Immature natural killer cell (primary cell): ENCODE measurements around the gene MYO7A. TPM values are rescaled to one million over a fixed set of nuclear protein-coding genes. Genes with fewer than 3 reads are reported as not detected.

Experiments
- DNase-seq, 3 donors: peaks; one replicate each; pipeline ENCODE4 v3.0.0; 2022; ENCODE audit warnings: mixed read lengths in 1 of 3
- H3K27ac Mint-ChIP-seq, 6 donors: one replicate each; pipeline ENCODE4 v1.8.0; 2020; ENCODE audit warnings: mixed read lengths in 6 of 6, mild to moderate bottlenecking in 5 of 6, inconsistent platforms in 4 of 6, moderate library complexity in 3 of 6
- H3K27me3 Mint-ChIP-seq, 3 donors: one replicate each; pipeline ENCODE4 v1.8.0; 2020 to 2021; ENCODE audit warnings: low read depth in 3 of 3, mild to moderate bottlenecking in 3 of 3, mixed read lengths in 3 of 3, moderate library complexity in 3 of 3, inconsistent platforms in 1 of 3
- H3K36me3 Mint-ChIP-seq, 3 donors: one replicate each; pipeline ENCODE4 v1.8.0; 2020; ENCODE audit warnings: mixed read lengths in 3 of 3, inconsistent platforms in 2 of 3, mild to moderate bottlenecking in 2 of 3
- H3K4me1 Mint-ChIP-seq, 2 donors: one replicate each; pipeline ENCODE4 v1.8.0; 2020; ENCODE audit warnings: inconsistent platforms in 2 of 2, mild to moderate bottlenecking in 2 of 2, mixed read lengths in 2 of 2, moderate library complexity in 1 of 2
- H3K4me3 Mint-ChIP-seq, 5 donors: one replicate each; pipeline ENCODE4 v1.8.0; 2020; ENCODE audit warnings: mild to moderate bottlenecking in 5 of 5, mixed read lengths in 5 of 5, inconsistent platforms in 3 of 5, moderate library complexity in 3 of 5
- H3K9me3 Mint-ChIP-seq, 6 donors: one replicate each; pipeline ENCODE4 v1.8.0; 2020; ENCODE audit warnings: mild to moderate bottlenecking in 6 of 6, mixed read lengths in 6 of 6, inconsistent platforms in 4 of 6, moderate library complexity in 3 of 6
- polyA plus RNA-seq, 3 donors: library from polyadenylated mRNA; unstranded; fragments of 300-500 nt; fragmentation: Illumina TruSeq; gene quantifications; one replicate each; pipeline ENCODE4 v1.2.3, GENCODE V29; 2021

Gene MYO7A
- polyA plus RNA-seq, 3 donors from 2014 or later: 0.21 to 0.45 TPM; not detected in 1

DNA sequence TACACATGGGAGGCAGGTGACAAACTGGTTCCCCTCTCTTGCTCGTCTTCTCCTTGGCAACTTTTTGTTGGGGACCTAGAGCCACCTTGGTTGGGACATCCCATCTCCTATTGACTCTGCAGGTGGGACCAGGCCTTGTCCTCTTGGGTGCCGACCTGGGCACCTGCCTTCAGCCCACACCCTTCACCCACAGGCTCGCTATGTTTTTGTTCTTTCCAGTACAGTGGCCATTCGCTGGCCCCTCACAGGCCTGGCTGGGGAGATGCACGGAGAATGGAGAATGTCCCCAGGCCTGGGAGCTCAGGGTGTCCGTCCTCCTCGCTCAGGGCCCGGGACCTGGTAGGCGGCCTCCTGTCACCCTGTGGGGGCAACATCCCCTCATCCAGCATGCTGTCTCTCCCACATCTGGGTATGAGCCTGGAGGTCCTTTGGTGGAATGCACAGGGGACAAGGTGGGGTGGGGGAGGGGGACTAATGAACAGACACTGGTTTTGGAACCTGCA, 40.3 kb upstream of the MYO7A start:
- Mint-ChIP-seq H3K9me3 (peaks cover 0 to 2% (median 0%) of the 10 kb centered on the region in 6 donors), H3K27me3 (peaks cover 0 to 5% (median 0%) of the 10 kb centered on the region in 3 donors), H3K4me1 (peaks cover 15 to 26% of the 10 kb centered on the region in 2 donors), H3K27ac (no peak overlapping the region), H3K4me3 (no peak overlapping the region), H3K36me3 (peaks cover 0 to 3% (median 3%) of the 10 kb centered on the region in 3 donors)
- no peak for DNase-seq

DNA sequence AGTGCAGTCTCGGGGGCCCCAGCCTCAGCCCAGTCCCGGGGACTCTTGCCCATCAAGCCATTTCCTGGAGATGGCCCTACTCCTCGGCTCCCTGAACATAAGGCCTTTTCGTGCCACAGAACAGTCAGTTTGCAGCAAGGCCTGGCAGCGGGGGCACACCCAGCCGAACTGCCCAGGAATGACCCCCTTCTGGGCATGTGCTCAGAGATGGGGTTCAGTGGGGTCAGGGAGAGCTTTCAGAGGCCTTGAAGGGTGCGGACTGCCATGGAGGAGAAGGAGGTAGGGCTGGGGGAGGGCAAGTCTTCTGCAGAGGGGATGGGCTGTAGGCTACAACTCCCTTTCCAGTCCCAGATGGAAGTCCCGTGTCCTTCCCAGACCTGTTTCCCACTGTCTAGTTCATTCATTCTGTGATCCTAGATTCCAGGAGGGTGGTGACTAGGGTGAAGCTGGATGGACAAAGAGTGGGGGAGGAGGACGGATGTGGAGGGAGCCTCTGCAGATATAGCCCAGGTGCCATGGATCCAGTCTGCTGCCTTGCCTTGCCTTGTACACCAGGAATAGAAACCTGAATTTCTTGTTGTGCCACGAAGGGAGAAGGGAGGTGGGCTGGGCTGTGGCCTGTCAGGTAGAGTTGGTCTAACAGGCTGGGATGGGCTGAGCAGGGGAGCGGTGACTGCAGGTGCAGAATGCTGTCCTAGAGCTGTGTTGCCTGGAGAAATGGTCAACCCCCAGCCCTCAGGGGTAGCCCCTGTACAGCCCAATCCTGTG, 39.6 kb upstream of the MYO7A start:
- DNase-seq: no peak
- Mint-ChIP-seq H3K4me3 (no peak overlapping the region), H3K27ac (no peak overlapping the region), H3K4me1 (peaks cover 9 to 19% of the 10 kb centered on the region in 2 donors), H3K36me3 (peaks cover 0 to 3% (median 3%) of the 10 kb centered on the region in 3 donors), H3K27me3 (peaks cover 0 to 5% (median 1%) of the 10 kb centered on the region in 3 donors), H3K9me3 (peaks cover 0 to 2% (median 0%) of the 10 kb centered on the region in 6 donors)

DNA sequence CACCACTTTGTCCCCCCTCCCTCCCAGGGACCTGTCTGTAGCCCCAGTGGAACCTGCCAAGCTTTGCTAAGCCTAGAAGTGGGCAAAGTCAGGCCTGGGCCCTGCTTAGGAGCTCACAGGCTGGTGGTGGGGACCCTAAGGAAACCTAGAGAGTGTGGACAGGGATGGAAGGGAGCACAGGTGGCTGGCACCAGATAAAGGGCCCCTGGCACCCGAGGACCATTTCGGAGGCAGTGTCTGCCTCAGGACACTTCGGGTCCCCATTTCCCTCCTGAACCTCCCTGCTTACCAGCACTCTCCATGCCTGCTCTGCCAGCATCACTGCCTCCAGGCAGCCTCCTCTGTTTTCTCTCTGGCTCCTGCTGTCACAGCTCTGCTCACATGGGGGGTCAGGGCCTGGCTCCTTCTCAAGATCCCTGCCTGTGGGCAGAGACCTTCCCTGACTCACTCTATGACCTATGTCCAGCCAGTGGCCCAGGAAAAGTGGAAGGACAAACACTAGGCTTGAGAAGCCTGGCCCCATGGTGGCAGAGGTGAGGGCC, 39.0 kb upstream of the MYO7A start:
- no peak for DNase-seq
- Mint-ChIP-seq H3K4me3 (no peak overlapping the region), H3K36me3 (peaks cover 0 to 3% (median 3%) of the 10 kb centered on the region in 3 donors), H3K4me1 (peaks cover 5 to 13% of the 10 kb centered on the region in 2 donors), H3K27ac (no peak overlapping the region), H3K27me3 (peaks cover 0 to 5% (median 1%) of the 10 kb centered on the region in 3 donors), H3K9me3 (peaks cover 0 to under 1% (median 0%) of the 10 kb centered on the region in 6 donors)

DNA sequence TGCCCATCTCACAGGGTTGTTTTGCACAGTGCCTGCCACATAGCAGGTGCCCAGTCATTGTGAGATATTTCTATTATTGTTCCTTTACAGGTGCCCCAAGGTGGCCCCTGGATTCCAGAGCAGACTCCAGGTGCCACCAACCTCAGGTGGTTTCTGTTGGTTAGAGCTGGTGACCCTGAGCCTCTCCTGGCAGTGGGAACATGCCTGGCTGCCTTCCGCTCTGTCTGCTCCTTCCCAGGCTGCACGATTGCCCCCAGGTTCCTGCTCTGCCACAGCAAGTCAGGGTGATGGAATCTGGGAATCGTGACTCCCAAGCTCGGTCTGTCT, 38.0 kb upstream of the MYO7A start:
- H3K4me3 Mint-ChIP-seq: no peak overlapping the region
- peaks cover 0 to 3% (median 1%) of the 10 kb centered on the region in 3 donors for H3K27me3 Mint-ChIP-seq
- no peak for DNase-seq
- H3K27ac Mint-ChIP-seq: no peak overlapping the region
- peaks cover 5 to 8% of the 10 kb centered on the region in 2 donors for H3K4me1 Mint-ChIP-seq
- no peaks in the 10 kb centered on the region for H3K9me3 Mint-ChIP-seq
- peaks cover 0 to 3% (median 3%) of the 10 kb centered on the region in 3 donors for H3K36me3 Mint-ChIP-seq

DNA sequence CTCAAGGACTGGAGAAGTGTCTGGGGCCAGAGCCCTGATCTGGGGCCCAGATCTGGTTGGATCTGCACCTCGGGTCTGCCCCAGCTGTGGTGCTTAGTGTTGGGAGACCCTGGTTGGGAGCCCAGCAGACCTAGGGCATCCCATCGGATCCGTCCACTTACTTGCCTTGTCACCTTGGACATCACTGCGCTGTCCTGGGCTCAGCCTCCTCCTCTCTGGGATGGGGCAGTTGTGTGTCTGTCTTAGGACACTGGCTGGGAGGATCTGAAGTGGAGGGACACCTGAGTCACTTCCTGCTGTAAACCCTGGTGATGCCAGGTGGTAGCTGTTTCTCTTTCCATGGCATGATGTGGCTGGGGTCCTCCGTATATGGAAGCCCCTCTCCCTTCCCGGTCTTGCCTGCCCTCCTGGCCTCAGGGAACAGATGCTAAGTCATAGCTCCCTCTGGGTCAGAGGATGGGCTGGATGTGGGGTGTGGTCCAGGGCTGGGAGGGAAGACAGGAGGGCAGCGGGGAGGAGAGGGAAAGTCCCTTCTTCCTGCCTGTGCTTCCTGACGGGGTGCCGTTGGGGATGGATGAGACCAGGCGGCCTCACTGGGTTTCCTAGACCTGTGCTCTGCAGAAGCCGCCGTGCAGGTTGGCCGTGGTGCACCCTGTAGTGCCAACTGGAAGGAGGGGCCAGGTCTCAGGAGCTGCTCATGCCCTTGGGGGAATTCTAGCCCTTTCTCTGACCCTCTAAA, 37.5 kb upstream of the MYO7A start:
- no peak overlapping the region for H3K27ac Mint-ChIP-seq
- H3K36me3 Mint-ChIP-seq: peaks cover 0 to 3% (median 3%) of the 10 kb centered on the region in 3 donors
- peaks cover 0 to 3% (median 1%) of the 10 kb centered on the region in 3 donors for H3K27me3 Mint-ChIP-seq
- no peaks in the 10 kb centered on the region for H3K9me3 Mint-ChIP-seq
- H3K4me1 Mint-ChIP-seq: peaks cover 5 to 8% of the 10 kb centered on the region in 2 donors
- H3K4me3 Mint-ChIP-seq: no peak overlapping the region
- DNase-seq: no peak

DNA sequence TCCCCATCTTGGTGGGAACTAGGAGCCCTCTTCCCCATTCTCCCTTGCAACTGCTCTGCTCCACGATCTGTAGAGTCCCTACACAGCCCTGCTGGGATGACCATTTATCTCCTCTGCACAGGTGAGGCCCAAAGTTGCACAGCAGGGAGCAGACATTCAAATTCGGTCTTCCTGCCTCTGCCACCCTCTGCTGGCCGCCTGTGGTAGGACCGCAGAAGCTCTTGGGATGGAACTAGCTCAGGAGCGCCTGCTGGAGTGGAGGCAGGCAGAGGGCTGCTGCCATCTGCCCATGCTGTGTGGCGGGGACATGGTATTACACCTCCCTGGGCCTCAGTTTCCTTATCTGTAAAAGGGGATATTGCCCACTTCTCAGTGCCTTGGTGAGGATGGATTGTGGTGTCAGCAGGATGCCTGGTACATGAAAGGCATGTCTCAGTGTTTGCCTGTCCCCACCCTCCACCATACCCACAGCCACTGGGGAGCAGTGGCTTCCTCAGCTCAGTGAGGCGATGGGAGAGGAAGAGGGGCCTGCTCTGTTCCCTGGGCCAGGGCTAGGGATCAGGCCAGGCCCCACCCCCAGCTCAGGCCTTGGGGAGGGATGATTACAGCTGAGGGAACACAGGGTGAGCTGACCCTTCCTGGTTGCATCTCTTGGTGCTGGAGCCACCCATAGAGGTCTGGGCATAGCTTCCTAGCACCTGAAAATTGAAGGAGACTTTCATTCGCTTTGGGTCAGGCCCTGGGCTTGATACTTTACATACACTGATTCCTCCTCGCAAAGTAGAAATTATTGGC, 36.7 kb upstream of the MYO7A start:
- peak; percentile 71 to 74 (median 72) for DNase-seq
- Mint-ChIP-seq H3K4me3 (no peak overlapping the region), H3K27ac (no peak overlapping the region), H3K9me3 (no peaks in the 10 kb centered on the region), H3K36me3 (peaks cover 0 to 3% (median 3%) of the 10 kb centered on the region in 3 donors), H3K27me3 (peaks cover 0 to 3% (median 1%) of the 10 kb centered on the region in 3 donors), H3K4me1 (peaks cover 5 to 12% of the 10 kb centered on the region in 2 donors)

DNA sequence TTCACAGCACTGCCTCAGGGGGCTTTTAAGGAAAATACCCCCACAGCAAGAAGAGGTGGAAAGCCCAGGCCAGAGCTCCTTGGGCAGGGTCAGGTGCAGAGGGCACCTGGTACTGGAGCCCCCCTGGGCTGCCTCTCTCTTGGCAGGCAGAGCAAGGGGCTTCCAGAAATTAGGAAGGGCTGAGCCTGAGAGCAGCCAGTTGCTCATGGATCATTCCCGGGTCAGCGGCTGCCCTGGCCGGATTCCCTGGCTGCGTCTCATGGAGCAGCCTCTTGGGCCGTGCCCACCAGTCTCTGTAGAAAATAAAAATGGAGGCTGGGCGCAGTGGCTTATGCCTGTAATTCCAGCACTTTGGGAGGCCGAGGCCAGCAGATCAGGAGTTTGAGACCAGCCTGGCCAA, 35.7 kb upstream of the MYO7A start:
- Mint-ChIP-seq H3K9me3 (no peaks in the 10 kb centered on the region), H3K4me3 (no peak overlapping the region), H3K27me3 (peaks cover 0 to 3% (median 1%) of the 10 kb centered on the region in 3 donors), H3K27ac (no peak overlapping the region), H3K36me3 (peaks cover 0 to 3% (median 3%) of the 10 kb centered on the region in 3 donors), H3K4me1 (peaks cover 5 to 13% of the 10 kb centered on the region in 2 donors)
- no peak for DNase-seq

DNA sequence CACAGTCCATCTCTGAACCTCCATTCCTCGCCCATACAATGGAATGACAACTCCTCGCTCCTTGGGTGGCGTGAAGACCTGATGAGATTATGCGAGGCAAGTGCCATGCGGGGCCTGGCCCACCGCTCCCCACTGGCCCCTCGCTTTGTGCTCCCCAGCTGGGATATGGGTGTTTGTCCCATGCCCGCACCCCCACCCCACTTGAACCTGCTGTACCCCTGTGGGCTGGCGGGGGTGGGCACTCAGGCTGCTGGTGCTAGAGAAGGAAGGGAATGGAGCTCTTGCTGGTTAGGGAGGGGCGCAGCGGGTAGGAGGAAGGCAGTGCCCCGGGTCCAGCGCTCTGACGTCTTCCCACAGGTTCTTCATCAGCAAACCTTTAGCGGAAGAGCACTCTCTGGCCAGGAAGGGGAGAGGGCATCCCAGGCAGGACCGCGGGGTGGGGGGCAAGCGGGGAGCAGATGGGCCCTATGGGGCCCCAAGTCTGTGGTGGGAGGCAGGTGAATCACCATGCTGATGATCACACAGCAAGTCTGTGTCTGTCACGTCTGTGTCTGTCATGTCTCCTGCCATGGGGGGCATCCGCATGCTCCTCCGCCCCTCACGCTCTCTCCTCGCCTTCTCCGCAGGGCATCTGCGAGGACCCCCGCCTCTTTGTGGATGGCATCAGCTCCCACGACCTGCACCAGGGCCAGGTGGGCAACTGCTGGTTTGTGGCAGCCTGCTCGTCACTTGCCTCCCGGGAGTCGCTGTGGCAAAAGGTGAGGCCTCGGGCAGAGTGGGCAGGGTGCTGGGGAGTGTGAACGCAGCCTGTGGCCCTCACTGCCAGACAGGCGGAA, 34.8 kb upstream of the MYO7A start:
- H3K27ac Mint-ChIP-seq: no peak overlapping the region
- DNase-seq: no peak
- no peaks in the 10 kb centered on the region for H3K9me3 Mint-ChIP-seq
- no peak overlapping the region for H3K4me3 Mint-ChIP-seq
- peaks cover 0 to 3% (median 3%) of the 10 kb centered on the region in 3 donors for H3K36me3 Mint-ChIP-seq
- peaks cover 0 to 3% (median 1%) of the 10 kb centered on the region in 3 donors for H3K27me3 Mint-ChIP-seq
- H3K4me1 Mint-ChIP-seq: peaks cover 5 to 11% of the 10 kb centered on the region in 2 donors

DNA sequence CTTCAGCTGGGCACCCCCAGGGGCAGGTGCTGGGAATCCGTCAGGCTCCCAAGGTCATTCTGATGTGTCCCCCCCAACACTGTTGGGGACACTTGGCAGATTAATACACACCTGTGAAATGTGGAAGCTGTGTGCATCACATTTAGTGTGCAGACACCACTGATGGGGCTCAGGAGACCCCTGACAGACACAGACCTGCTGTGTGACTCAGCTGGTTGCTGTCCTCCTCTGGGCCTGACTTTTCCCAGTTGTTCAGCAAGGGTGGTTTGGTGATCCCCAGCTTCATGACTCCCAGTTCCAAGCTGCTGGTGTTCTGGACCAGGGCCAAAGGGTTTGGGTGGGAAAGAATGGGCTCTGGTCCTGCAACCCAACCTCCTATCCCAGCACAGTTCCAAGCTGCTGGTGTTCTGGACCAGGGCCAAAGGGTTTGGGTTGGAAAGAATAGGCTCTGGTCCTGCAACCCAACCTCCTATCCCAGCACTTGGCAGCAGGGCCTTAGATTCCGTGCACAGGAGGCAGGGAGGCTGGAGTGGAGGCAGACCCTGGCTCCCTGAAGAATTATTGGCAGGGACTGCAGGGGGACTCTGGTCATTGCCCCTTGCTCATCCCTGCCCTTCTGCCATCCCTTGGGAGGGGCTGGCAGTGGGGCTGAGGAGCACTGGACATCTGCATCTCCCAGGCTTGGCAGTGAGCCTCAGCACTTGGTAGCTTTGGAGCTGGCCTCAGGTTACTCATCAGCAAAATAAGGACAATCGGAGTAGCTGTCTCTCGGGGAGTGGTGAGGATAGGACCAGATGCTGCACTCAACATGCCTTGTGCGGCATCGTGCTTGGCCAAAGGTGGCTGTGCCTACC, 33.8 kb upstream of the MYO7A start:
- Mint-ChIP-seq H3K36me3 (peaks cover 0 to 3% (median 3%) of the 10 kb centered on the region in 3 donors), H3K9me3 (no peaks in the 10 kb centered on the region), H3K4me3 (no peak overlapping the region), H3K27ac (no peak overlapping the region), H3K4me1 (peaks cover 5 to 11% of the 10 kb centered on the region in 2 donors), H3K27me3 (peaks cover 0 to 3% (median 1%) of the 10 kb centered on the region in 3 donors)
- no peak for DNase-seq

DNA sequence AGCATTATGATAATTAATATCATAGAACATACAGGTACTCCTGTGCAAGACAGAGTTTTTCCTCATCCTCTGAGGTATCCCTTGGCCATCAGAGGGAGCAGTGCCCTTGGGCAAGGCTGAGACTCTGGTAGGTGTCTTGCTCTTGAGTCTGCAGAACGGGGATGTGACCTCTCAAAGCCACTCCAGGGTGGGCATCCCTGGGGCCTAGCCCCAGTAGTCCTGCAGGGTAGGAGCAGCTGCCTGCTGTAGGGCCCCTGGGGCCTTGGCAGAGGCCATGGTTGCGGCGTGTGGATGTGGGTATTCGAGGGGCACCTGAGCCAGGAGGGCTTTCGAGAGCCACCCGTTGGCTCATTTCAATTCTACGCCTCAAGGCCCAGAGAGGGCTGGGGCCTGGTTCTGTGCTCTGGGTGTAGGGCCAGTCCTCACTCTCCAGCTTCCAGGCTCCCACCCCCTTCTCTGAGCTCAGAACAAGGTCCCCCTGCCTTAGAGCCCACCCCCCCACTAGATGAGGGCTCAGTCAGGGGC, 33.1 kb upstream of the MYO7A start:
- Mint-ChIP-seq H3K4me3 (no peak overlapping the region), H3K27ac (no peak overlapping the region), H3K27me3 (peaks cover 0 to 3% (median 1%) of the 10 kb centered on the region in 3 donors), H3K4me1 (peaks cover 5 to 11% of the 10 kb centered on the region in 2 donors), H3K9me3 (no peaks in the 10 kb centered on the region), H3K36me3 (peaks cover 0 to 3% (median 3%) of the 10 kb centered on the region in 3 donors)
- no peak for DNase-seq

DNA sequence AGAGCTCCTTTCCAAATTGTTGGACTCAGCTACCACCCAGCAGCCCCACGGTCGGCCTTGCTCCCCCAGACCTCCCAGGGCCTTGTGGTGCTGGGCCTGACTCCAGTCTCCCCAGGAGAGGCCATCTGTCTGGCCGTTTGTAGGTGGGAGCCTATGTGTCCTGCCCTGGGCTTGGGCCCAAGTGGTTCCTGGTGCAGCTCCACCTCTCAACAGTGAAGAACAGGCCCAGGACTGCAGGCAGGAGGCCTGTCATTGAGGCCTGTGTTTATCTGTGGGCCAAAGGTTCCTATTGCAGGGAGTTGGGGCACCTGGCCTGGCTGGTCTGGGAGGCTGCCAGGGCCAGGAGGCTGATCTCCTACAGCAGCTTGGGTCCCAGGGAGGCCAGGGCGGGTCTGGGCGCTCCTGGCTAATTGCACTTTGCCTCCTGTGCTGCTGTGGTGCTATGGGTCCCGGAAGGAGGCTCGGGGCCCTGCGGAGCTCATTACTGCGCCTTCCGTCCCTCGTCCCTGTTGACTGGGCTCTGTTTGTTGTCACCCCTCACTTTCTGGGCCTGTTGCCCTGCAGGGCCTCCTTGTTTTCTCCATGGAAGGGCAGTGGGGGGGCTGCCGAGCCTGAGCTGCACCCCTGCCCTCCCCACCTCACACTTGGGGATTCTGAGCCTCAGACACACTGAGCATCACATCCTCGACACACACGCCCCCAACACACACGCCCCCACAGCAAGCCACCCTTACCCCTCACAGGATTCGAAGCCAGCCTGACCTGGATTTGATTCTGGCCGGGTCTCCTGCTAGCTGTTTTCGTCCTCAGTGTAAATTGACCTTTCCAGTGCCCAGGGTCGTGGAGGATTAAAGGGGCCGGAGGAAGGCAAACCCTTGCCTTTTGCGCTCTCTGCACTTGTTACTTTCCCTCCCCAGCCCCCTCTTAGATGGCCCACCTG, 32.2 kb upstream of the MYO7A start:
- Mint-ChIP-seq H3K27ac (no peak overlapping the region), H3K36me3 (peaks cover 0 to 3% (median 3%) of the 10 kb centered on the region in 3 donors), H3K9me3 (no peaks in the 10 kb centered on the region), H3K4me1 (peaks cover 5 to 10% of the 10 kb centered on the region in 2 donors), H3K4me3 (no peak overlapping the region), H3K27me3 (peaks cover 0 to 5% (median 1%) of the 10 kb centered on the region in 3 donors)
- no peak for DNase-seq
